Lung (tissue), 12 donors: ENCODE data around the gene KNOP1. TPM values are rescaled to one million over a fixed set of nuclear protein-coding genes. Genes with fewer than 3 reads are reported as not detected.

Source experiments
- ATAC-seq: fragments of 200-7000 bp; cut with Tn5 transposase; one replicate; pipeline ENCODE4 v1.9.1; 2020; ENCODE audit warnings: moderate number of reproducible peaks; ENCODE audit not compliant: insufficient read depth, low FRiP score
- DNase-seq, 3 donors: peaks; one replicate each; pipeline ENCODE4 v3.0.0-alpha.2; 2013 to 2017
- H3K27ac ChIP-seq, 2 donors: one replicate each; pipeline ENCODE4 v1.5.1; 2013; ENCODE audit warnings: mild to moderate bottlenecking in 2 of 2, moderate library complexity in 2 of 2, control low read depth in 1 of 2, inconsistent platforms in 1 of 2, low read depth in 1 of 2, low read length in 1 of 2
- H3K27me3 ChIP-seq, 3 donors: one replicate each; pipeline ENCODE4 v1.5.1; 2013; ENCODE audit warnings: low read length in 2 of 3; ENCODE audit not compliant: control insufficient read depth in 3 of 3, insufficient read depth in 3 of 3
- H3K36me3 ChIP-seq, 4 donors: one replicate each; pipeline ENCODE4 v1.5.1; 2013; ENCODE audit warnings: low read length in 4 of 4, mild to moderate bottlenecking in 1 of 4, moderate library complexity in 1 of 4; ENCODE audit not compliant: control insufficient read depth in 4 of 4, insufficient read depth in 4 of 4
- H3K4me1 ChIP-seq, 5 donors: one replicate each; pipeline ENCODE4 v1.5.1; 2013; ENCODE audit warnings: low read length in 5 of 5, mild to moderate bottlenecking in 2 of 5, moderate library complexity in 1 of 5; ENCODE audit not compliant: control insufficient read depth in 5 of 5, insufficient read depth in 5 of 5
- H3K4me3 ChIP-seq: one replicate; pipeline ENCODE4 v1.5.1; 2013; ENCODE audit warnings: mild to moderate bottlenecking, control low read depth, moderate library complexity
- H3K9ac ChIP-seq, 2 donors: one replicate each; pipeline ENCODE4 v1.5.1; 2013; ENCODE audit warnings: low read length in 2 of 2, control low read depth in 1 of 2; ENCODE audit not compliant: insufficient read depth in 1 of 2
- H3K9me3 ChIP-seq, 4 donors: one replicate each; pipeline ENCODE4 v1.5.1; 2013; ENCODE audit warnings: low read length in 3 of 4, mild to moderate bottlenecking in 1 of 4, moderate library complexity in 1 of 4; ENCODE audit not compliant: control insufficient read depth in 4 of 4, insufficient read depth in 3 of 4
- WGBS, 2 donors: extraction: QIAGEN DNeasy Blood & Tissue Kit; methylation state at CpG; one replicate each; pipeline ENCODE4 v1.1.7; 2013; 5-methylcytosine and 5-hydroxymethylcytosine counted together
- polyA plus RNA-seq, 2 donors: library from polyadenylated mRNA; stranded (reverse); fragments of 200-250 nt; gene quantifications; one replicate each; pipeline ENCODE4 v1.2.1, GENCODE V29; 2013
- total RNA-seq, 2 donors: library from RNA; depleted of rRNA in 1 of 2; stranded (reverse); fragments of >200 nt in 1 of 2; gene quantifications; one replicate each; pipeline ENCODE4 v1.2.1, GENCODE V29; 2014 to 2021
- TF ChIP-seq, protein P1 (sequence below): IDR thresholded peaks from 2 replicates; pipeline ENCODE4 v1.5.1; 2012; ENCODE audit warnings: mild to moderate bottlenecking; ENCODE audit errors: control extremely low read depth, extremely low read depth
- donor health status: control.
- donor health status: control.
- donor health status: Bipolar disorder and iron deficiency.
- donor health status: healthy.
- donor health status: DM: yes; HTN: yes; CAD: no.

The KNOP1 gene
- total and polyA plus RNA-seq, 4 donors, result 11.7 to 14.7 (median 13.5) TPM

DNA sequence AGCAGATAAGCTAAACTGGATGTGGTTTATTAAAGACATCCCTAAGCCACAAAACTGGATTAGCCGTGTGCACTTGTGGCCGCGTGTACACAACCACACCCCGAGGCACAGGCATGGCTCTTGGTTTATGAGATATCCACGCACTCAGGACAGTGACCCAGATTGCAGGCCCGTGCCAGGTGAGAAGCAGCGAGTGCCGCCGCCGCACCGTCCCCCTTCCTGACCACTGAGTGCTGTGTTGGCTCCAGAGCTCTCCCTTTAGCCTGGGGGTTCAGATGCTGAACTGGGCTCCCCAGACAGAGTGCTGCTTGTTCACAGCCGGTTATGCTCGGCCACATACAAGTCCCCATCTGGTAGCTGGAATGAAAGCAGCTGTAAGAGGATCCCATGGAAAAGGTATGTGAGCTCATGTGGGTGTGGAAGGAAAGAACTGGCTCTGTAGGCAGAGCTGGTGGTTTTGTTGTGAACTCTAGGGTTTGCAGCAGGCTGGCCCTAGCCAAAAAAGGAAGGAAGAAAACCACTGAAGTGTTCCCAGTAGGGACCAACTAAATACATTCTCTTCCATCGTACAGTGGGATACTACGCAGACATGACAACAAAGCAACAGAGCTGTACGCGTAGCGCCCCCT lies 29.5 kb downstream of the KNOP1 start:
- Histone ChIP-seq H3K36me3 (peaks cover 12 to 35% (median 24%) of the 10 kb centered on the region in 4 donors), H3K27me3 (no peaks in the 10 kb centered on the region), H3K4me1 (peaks cover 0 to 11% (median 0%) of the 10 kb centered on the region in 5 donors), H3K9ac (no peak overlapping the region), H3K4me3 (no peak overlapping the region), H3K9me3 (peaks cover 0 to 3% (median 0%) of the 10 kb centered on the region in 4 donors), H3K27ac (no peak overlapping the region)
- no peak for ATAC-seq
- TF ChIP-seq, protein P1, sequence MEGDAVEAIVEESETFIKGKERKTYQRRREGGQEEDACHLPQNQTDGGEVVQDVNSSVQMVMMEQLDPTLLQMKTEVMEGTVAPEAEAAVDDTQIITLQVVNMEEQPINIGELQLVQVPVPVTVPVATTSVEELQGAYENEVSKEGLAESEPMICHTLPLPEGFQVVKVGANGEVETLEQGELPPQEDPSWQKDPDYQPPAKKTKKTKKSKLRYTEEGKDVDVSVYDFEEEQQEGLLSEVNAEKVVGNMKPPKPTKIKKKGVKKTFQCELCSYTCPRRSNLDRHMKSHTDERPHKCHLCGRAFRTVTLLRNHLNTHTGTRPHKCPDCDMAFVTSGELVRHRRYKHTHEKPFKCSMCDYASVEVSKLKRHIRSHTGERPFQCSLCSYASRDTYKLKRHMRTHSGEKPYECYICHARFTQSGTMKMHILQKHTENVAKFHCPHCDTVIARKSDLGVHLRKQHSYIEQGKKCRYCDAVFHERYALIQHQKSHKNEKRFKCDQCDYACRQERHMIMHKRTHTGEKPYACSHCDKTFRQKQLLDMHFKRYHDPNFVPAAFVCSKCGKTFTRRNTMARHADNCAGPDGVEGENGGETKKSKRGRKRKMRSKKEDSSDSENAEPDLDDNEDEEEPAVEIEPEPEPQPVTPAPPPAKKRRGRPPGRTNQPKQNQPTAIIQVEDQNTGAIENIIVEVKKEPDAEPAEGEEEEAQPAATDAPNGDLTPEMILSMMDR, result no peak
- no peak for DNase-seq
- WGBS, 2 donors, result 84 to 90% methylated on average over 18 of the region's 18 CpGs

DNA sequence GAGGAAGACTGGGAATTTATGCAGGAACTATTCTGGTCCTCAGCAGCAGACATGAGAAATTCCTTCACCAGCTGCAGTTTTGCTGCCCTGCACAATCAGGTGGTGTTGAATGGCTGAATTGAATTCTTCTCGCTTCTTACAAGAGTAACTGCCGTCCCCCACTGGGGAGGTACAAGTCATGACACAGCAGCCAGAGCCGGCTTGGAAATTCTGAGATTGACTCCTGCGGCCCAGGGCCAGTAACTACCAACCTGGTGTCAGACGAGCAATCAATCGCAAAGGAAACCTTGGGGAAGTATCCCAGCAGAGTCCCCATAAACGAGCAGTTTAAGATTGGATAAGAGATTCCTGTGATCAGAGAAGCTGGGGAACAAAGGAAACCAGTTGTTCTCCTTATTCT lies 30.7 kb downstream of the KNOP1 start:
- Histone ChIP-seq H3K4me1 (peaks cover 0 to 11% (median 0%) of the 10 kb centered on the region in 5 donors), H3K27me3 (no peaks in the 10 kb centered on the region), H3K27ac (no peak overlapping the region), H3K36me3 (peaks cover 19 to 32% (median 32%) of the 10 kb centered on the region in 4 donors), H3K9ac (no peak overlapping the region), H3K4me3 (no peak overlapping the region), H3K9me3 (peaks cover 0 to 3% (median 0%) of the 10 kb centered on the region in 4 donors)
- DNase-seq, result no peak
- ATAC-seq, result no peak
- TF ChIP-seq, protein P1, result no peak
- WGBS, 2 donors, result 88 to 91% methylated on average over 7 of the region's 7 CpGs

DNA sequence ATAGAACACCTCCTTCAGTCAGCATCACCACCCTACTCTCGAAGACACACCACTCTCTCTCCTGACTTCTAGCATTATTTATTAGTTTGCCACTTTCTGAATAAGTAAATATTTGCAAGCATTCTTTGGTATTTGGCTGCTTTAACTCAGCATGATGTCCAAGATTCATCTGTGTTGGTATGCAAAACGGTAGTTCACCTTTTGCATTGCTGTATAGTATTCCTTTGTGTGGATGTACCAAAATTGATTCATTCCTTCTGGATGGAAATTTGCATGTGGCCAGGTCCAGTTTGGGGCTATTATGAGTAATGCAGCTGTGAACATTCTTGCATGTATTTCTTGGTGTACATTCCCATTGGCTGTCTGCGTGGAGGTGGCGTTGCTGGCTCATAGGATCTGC lies 32.9 kb downstream of the KNOP1 start:
- Histone ChIP-seq H3K27me3 (no peaks in the 10 kb centered on the region), H3K27ac (no peak overlapping the region), H3K9me3 (peaks cover 0 to 3% (median 0%) of the 10 kb centered on the region in 4 donors), H3K4me1 (peaks cover 0 to 4% (median 0%) of the 10 kb centered on the region in 5 donors), H3K4me3 (no peak overlapping the region), H3K9ac (no peak overlapping the region), H3K36me3 (peaks cover 16 to 32% (median 27%) of the 10 kb centered on the region in 4 donors)
- TF ChIP-seq, protein P1, result no peak
- WGBS, 2 donors, result 98 to 99% methylated on average over 4 of the region's 4 CpGs
- DNase-seq (no peak), ATAC-seq (no peak)
